HG03432 (cell line): ENCODE data around the gene ZGLP1.
A peak's percentile ranks its signal among the peaks of the same experiment; 100 is the strongest.

ENCODE experiments used
- ATAC-seq: cut with Tn5 transposase; IDR thresholded peaks from one replicate; pipeline ENCODE4 v1.9.1; 2021; ENCODE audit warnings: mild to moderate bottlenecking, moderate library complexity; ENCODE audit not compliant: unreplicated experiment

The ZGLP1 gene

GRCh38 chr19:10295847-10296591 lies 13.6 kb downstream of the ZGLP1 start:
- no peak for ATAC-seq

- ATAC-seq: peak; percentile 45
Observed at GRCh38 chr19:10295305-10295846, 14.2 kb downstream of the ZGLP1 start.

GRCh38 chr19:10294368-10294697 lies 15.3 kb downstream of the ZGLP1 start:
- no peak for ATAC-seq

- ATAC-seq: no peak
Observed at GRCh38 chr19:10293637-10294367, 15.8 kb downstream of the ZGLP1 start.

- ATAC-seq: no peak
Observed at GRCh38 chr19:10292789-10293636, 16.6 kb downstream of the ZGLP1 start.

DNA sequence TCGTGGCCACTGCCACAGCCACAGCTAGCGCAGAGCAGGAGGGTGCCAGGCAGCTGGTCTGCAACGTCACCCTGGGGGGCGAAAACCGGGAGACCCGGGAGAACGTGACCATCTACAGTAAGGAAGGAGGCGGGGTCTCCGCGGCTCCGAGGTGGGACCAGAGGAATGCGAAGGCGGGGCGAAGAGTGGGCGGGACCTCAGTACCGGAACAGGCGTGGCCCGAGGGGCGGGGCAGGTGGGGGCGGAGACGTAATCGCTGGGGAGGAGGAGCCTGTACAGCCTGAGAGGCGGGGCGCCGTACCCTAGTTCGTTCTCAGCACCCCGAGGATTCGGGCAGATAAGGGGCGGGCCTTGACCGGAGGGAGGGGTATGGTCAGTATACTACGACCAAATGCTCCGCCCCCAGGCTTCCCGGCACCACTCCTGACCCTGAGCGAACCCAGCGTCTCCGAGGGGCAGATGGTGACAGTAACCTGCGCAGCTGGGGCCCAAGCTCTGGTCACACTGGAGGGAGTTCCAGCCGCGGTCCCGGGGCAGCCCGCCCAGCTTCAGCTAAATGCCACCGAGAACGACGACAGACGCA lies 17.3 kb downstream of the ZGLP1 start:
- peak; percentile 39 for ATAC-seq

DNA sequence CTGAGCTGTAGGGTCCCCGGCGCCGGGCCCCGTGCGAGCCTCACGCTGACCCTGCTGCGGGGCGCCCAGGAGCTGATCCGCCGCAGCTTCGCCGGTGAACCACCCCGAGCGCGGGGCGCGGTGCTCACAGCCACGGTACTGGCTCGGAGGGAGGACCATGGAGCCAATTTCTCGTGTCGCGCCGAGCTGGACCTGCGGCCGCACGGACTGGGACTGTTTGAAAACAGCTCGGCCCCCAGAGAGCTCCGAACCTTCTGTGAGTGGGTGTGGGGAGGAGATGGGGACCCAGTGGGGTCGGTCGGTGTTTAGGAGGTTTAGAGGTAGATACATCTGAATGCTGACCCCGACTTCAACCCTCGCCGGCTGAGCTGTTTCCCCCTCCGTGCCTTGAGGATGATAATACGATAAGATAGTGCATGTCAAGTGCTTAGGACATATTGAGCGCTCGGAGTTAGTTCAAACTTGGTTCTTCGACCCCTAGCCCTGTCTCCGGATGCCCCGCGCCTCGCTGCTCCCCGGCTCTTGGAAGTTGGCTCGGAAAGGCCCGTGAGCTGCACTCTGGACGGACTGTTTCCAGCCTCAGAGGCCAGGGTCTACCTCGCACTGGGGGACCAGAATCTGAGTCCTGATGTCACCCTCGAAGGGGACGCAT lies 17.9 kb downstream of the ZGLP1 start:
- no peak for ATAC-seq

GRCh38 chr19:10290876-10291553 lies 18.6 kb downstream of the ZGLP1 start:
- no peak for ATAC-seq

DNA sequence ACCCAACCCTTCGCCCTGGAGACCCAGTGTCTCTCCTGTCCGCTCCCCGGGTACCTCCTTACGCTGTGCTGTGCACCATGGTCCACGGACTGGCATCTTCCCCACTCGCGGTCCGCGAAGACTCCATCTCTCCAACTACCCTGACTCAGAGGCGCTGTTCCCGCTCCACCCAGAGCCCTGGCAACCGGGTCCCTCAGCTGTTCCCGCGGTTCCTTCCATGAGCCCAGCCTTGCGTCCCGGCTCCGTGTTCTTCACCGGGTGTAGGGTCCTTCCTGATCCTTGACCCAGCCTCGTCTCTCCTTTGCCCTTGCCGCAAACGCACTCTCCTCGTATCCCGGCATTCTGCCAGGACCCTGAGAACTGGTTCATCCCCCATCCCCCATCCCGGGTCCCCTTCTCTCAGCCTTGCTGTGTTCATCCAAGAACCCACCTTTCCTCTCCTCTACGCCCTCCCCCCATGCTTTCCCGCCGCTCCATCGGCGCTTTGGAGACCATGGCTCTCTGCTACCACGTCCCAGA lies 19.2 kb downstream of the ZGLP1 start:
- ATAC-seq: no peak

- no peak for ATAC-seq
Observed at GRCh38 chr19:10289836-10290356, 19.7 kb downstream of the ZGLP1 start, which contains the start of gene ICAM5. Gene ICAM5 (plus strand): TSS chr19:10289952. CDS start chr19:10290044, 92 bp downstream.

- no peak for ATAC-seq
Observed at GRCh38 chr19:10289167-10289835, 20.3 kb downstream of the ZGLP1 start.

DNA sequence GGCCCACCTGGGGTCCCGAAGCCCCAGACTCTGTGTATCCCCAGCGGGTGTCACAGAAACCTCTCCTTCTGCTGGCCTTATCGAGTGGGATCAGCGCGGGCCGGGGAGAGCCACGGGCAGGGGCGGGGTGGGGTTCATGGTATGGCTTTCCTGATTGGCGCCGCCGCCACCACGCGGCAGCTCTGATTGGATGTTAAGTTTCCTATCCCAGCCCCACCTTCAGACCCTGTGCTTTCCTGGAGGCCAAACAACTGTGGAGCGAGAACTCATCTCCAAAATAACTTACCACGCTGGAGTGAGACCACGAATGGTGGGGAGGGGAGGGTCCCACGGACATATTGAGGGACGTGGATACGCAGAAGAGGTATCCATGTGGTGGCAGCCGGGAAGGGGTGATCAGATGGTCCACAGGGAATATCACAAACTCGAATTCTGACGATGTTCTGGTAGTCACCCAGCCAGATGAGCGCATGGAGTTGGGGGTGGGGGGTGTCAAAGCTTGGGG lies 20.9 kb downstream of the ZGLP1 start:
- no peak for ATAC-seq

DNA sequence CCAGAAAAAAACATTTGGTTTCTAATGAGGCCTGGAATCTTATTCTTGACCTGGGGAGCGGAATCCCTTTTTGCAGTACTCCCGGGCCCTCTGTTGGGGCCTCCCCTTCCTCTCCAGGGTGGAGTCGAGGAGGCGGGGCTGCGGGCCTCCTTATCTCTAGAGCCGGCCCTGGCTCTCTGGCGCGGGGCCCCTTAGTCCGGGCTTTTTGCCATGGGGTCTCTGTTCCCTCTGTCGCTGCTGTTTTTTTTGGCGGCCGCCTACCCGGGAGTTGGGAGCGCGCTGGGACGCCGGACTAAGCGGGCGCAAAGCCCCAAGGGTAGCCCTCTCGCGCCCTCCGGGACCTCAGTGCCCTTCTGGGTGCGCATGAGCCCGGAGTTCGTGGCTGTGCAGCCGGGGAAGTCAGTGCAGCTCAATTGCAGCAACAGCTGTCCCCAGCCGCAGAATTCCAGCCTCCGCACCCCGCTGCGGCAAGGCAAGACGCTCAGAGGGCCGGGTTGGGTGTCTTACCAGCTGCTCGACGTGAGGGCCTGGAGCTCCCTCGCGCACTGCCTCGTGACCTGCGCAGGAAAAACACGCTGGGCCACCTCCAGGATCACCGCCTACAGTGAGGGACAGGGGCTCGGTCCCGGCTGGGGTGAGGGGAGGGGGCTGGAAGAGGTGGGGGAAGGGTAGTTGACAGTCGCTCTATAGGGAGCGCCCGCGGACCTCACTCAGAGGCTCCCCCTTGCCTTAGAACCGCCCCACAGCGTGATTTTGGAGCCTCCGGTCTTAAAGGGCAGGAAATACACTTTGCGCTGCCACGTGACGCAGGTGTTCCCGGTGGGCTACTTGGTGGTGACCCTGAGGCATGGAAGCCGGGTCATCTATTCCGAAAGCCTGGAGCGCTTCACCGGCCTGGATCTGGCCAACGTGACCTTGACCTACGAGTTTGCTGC lies 22.5 kb downstream of the ZGLP1 start, which contains the start of gene ICAM4:
Gene ICAM4 (plus strand): TSS at position 153 of the 935 bp plus-strand sequence. CDS start 58 bp downstream, at position 211.
- peak; percentile 32 for ATAC-seq

- no peak for ATAC-seq
Observed at GRCh38 chr19:10285393-10285792, 24.2 kb downstream of the ZGLP1 start.

DNA sequence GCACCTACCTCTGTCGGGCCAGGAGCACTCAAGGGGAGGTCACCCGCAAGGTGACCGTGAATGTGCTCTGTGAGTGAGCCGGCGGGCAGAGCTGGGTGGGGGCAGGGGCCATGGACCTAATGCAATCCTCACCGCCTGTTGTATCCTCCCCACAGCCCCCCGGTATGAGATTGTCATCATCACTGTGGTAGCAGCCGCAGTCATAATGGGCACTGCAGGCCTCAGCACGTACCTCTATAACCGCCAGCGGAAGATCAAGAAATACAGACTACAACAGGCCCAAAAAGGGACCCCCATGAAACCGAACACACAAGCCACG lies 24.7 kb downstream of the ZGLP1 start:
- ATAC-seq: no peak

GRCh38 chr19:10284065-10284959 lies 25.3 kb downstream of the ZGLP1 start:
- no peak for ATAC-seq
